Osteoblast (primary cell): ENCODE data around the gene VRTN. TPM values are rescaled to one million over a fixed set of nuclear protein-coding genes. Genes with fewer than 3 reads are reported as not detected.

Source experiments
- DNase-seq: peaks from one replicate; pipeline ENCODE4 v3.0.0; 2011; ENCODE audit warnings: low spot score, mixed read lengths; ENCODE audit not compliant: insufficient read length; ENCODE audit errors: missing footprints
- H2AFZ ChIP-seq: 2 replicates; pipeline ENCODE4 v1.6.0; 2011; ENCODE audit warnings: mild to moderate bottlenecking, low read length
- H3K27ac ChIP-seq: 2 replicates; pipeline ENCODE4 v1.5.1; 2011; ENCODE audit warnings: mild to moderate bottlenecking, low read depth, low read length, moderate library complexity
- H3K27me3 ChIP-seq: 2 replicates; pipeline ENCODE4 v1.6.0; 2012; ENCODE audit warnings: mild to moderate bottlenecking, control low read depth, inconsistent platforms, low read length, moderate library complexity; ENCODE audit not compliant: insufficient read depth
- H3K36me3 ChIP-seq: 2 replicates; pipeline ENCODE4 v1.5.1; 2011; ENCODE audit warnings: mild to moderate bottlenecking, low read length, control low read depth, moderate library complexity; ENCODE audit not compliant: insufficient read depth
- H3K4me1 ChIP-seq: 2 replicates; pipeline ENCODE4 v1.5.1; 2011; ENCODE audit warnings: mild to moderate bottlenecking, low read length, control low read depth, moderate library complexity; ENCODE audit not compliant: insufficient read depth
- H3K4me2 ChIP-seq: 2 replicates; pipeline ENCODE4 v1.6.0; 2011; ENCODE audit warnings: mild to moderate bottlenecking, low read length; ENCODE audit not compliant: insufficient read depth
- H3K4me3 ChIP-seq: fragments of 200-600 bp; sonication (generic); 3 replicates; pipeline ENCODE4 v1.5.1; 2012; ENCODE audit warnings: mild to moderate bottlenecking, low read length, inconsistent platforms; ENCODE audit not compliant: insufficient read depth
- H3K79me2 ChIP-seq: 2 replicates; pipeline ENCODE4 v1.6.0; 2012; ENCODE audit warnings: mild to moderate bottlenecking, low read length, control low read depth, inconsistent platforms; ENCODE audit not compliant: insufficient read depth
- H3K9me3 ChIP-seq: 2 replicates; pipeline ENCODE4 v1.5.1; 2011; ENCODE audit warnings: low read depth, low read length, control low read depth
- H4K20me1 ChIP-seq: 2 replicates; pipeline ENCODE4 v1.6.0; 2012; ENCODE audit warnings: mild to moderate bottlenecking, low read length, control low read depth; ENCODE audit not compliant: insufficient read depth
- CTCF ChIP-seq: IDR thresholded peaks from 2 replicates; pipeline ENCODE4 v1.5.1; 2011; ENCODE audit warnings: mild to moderate bottlenecking, low read depth, low read length, moderate library complexity; ENCODE audit errors: extremely low read depth
- total RNA-seq: library from RNA; depleted of rRNA; stranded (reverse); fragments of >200 nt; gene quantifications from 2 replicates; pipeline ENCODE4 v1.2.3, GENCODE V29; 2012

The VRTN gene
- total RNA-seq, 1 donor: not detected

- H3K27me3 ChIP-seq: peaks cover 28% of the 10 kb centered on the region
- no peaks in the 10 kb centered on the region for H4K20me1 ChIP-seq
- H3K79me2 ChIP-seq: no peaks in the 10 kb centered on the region
- H3K4me3 ChIP-seq: no peak overlapping the region
- no peak for DNase-seq
- H3K27ac ChIP-seq: no peak overlapping the region
- no peaks in the 10 kb centered on the region for H3K9me3 ChIP-seq
- H3K4me1 ChIP-seq: no peaks in the 10 kb centered on the region
- no peak overlapping the region for H3K4me2 ChIP-seq
- no peak for TF ChIP-seq CTCF
- H3K36me3 ChIP-seq: no peaks in the 10 kb centered on the region
- H2AFZ ChIP-seq: no peak overlapping the region
Measured at GRCh38 chr14:74348735-74349463, 628 bp downstream of the VRTN start.

GRCh38 chr14:74349757-74350156 lies 1.5 kb downstream of the VRTN start:
- no peak for TF ChIP-seq CTCF
- peaks cover 28% of the 10 kb centered on the region for H3K27me3 ChIP-seq

GRCh38 chr14:74350211-74350927 lies 2.1 kb downstream of the VRTN start:
- H3K4me3 ChIP-seq: no peak overlapping the region
- no peak overlapping the region for H2AFZ ChIP-seq
- no peak overlapping the region for H3K27ac ChIP-seq
- no peak for TF ChIP-seq CTCF
- no peaks in the 10 kb centered on the region for H3K9me3 ChIP-seq
- no peak for DNase-seq
- H3K36me3 ChIP-seq: no peaks in the 10 kb centered on the region
- H4K20me1 ChIP-seq: no peaks in the 10 kb centered on the region
- no peaks in the 10 kb centered on the region for H3K79me2 ChIP-seq
- H3K27me3 ChIP-seq: peaks cover 28% of the 10 kb centered on the region
- no peak overlapping the region for H3K4me2 ChIP-seq
- no peaks in the 10 kb centered on the region for H3K4me1 ChIP-seq

More at GRCh38 chr14:74349757-74350156, 1.5 kb downstream of the VRTN start:
- Histone ChIP-seq H2AFZ (no peak overlapping the region), H3K4me1 (no peaks in the 10 kb centered on the region), H3K79me2 (no peaks in the 10 kb centered on the region), H3K4me3 (no peak overlapping the region), H3K9me3 (no peaks in the 10 kb centered on the region), H3K4me2 (no peak overlapping the region), H4K20me1 (no peaks in the 10 kb centered on the region), H3K36me3 (no peaks in the 10 kb centered on the region), H3K27ac (no peak overlapping the region)
- DNase-seq: no peak

GRCh38 chr14:74350928-74351323 lies 2.7 kb downstream of the VRTN start:
- Histone ChIP-seq H3K36me3 (no peaks in the 10 kb centered on the region), H3K4me2 (no peak overlapping the region), H3K79me2 (no peaks in the 10 kb centered on the region), H3K9me3 (no peaks in the 10 kb centered on the region), H3K27me3 (peaks cover 28% of the 10 kb centered on the region), H3K27ac (no peak overlapping the region), H2AFZ (no peak overlapping the region), H4K20me1 (no peaks in the 10 kb centered on the region), H3K4me1 (no peaks in the 10 kb centered on the region), H3K4me3 (no peak overlapping the region)
- TF ChIP-seq CTCF: no peak
- no peak for DNase-seq
